Nephron (organoid): Measurements from ENCODE around the gene ZNF775.

ENCODE experiments used
- H3K27ac Mint-ChIP-seq, 3 experiments: 2 replicates each; pipeline ENCODE4 v1.8.0; 2020; ENCODE audit warnings: mixed read lengths in 3 of 3, mild to moderate bottlenecking in 2 of 3, moderate library complexity in 1 of 3
- H3K27me3 Mint-ChIP-seq: 2 replicates; pipeline ENCODE4 v1.8.0; 2021; ENCODE audit warnings: low read depth, mild to moderate bottlenecking, moderate library complexity, mixed read lengths
- H3K36me3 Mint-ChIP-seq: 2 replicates; pipeline ENCODE4 v1.8.0; 2020; ENCODE audit warnings: low read depth, mixed read lengths
- H3K4me1 Mint-ChIP-seq: 2 replicates; pipeline ENCODE4 v1.8.0; 2020; ENCODE audit warnings: mixed read lengths
- H3K4me3 Mint-ChIP-seq, 3 experiments: 2 replicates each; pipeline ENCODE4 v1.8.0; 2020; ENCODE audit warnings: mild to moderate bottlenecking in 3 of 3, mixed read lengths in 3 of 3, moderate library complexity in 2 of 3
- H3K9me3 Mint-ChIP-seq: 2 replicates; pipeline ENCODE4 v1.8.0; 2020; ENCODE audit warnings: mixed read lengths
- TF ChIP-seq, protein P1 (sequence below), 3 experiments: fragments of 200-600 bp; sonication (generic); IDR thresholded peaks; one replicate each; pipeline ENCODE4 v1.5.0; 2021; ENCODE audit warnings: antibody characterized with exemption in 3 of 3; ENCODE audit not compliant: unreplicated experiment in 3 of 3

The ZNF775 gene

DNA sequence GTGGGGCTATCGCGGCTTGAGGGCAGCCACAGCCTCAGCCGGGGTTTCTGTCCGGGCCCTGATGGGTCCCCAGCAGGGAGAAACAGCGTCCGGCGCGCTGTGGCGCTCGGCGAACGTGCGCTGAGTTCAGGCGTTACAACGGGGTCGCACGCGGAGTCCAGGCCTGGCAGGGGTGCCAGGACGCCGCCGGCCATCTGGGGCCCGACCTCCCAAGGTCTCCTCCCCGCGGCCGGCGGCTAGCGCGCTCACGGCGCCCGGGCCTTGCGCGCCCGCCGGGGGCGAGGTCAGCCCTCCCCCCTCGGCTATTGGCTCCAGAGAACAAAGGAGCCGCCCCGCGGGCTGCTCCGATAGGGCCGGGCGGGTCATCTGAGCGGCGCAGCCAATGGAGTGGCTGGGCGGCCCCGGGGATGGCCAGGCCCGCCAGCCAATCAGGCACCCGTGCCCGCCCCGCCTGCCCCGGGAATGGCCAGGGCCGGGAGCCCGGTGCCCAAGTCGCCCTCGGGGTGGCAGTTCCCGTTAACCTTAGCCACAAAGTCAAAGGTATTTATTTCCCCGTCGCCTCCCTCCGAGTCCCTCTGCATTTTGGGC, at the start of gene ZNF775:
Gene ZNF775 (plus strand): TSS at position 478 of the 588 bp plus-strand sequence. CDS start 9,141 bp downstream, outside the sequence.
- peak within 1 kb of the TSS; percentile 80 to 98 (median 95) for H3K27ac Mint-ChIP-seq
- H3K27me3 Mint-ChIP-seq: no peaks in the 10 kb centered on the region
- H3K4me1 Mint-ChIP-seq: peaks cover 72% of the 10 kb centered on the region
- no peaks in the 10 kb centered on the region for H3K9me3 Mint-ChIP-seq
- peak within 1 kb of the TSS; percentile 95 to 96 (median 95) for H3K4me3 Mint-ChIP-seq
- TF ChIP-seq, protein P1, sequence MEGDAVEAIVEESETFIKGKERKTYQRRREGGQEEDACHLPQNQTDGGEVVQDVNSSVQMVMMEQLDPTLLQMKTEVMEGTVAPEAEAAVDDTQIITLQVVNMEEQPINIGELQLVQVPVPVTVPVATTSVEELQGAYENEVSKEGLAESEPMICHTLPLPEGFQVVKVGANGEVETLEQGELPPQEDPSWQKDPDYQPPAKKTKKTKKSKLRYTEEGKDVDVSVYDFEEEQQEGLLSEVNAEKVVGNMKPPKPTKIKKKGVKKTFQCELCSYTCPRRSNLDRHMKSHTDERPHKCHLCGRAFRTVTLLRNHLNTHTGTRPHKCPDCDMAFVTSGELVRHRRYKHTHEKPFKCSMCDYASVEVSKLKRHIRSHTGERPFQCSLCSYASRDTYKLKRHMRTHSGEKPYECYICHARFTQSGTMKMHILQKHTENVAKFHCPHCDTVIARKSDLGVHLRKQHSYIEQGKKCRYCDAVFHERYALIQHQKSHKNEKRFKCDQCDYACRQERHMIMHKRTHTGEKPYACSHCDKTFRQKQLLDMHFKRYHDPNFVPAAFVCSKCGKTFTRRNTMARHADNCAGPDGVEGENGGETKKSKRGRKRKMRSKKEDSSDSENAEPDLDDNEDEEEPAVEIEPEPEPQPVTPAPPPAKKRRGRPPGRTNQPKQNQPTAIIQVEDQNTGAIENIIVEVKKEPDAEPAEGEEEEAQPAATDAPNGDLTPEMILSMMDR (IDR thresholded peaks at IDR 0.05; ENCODE audit: unreplicated experiment in 3 of 3): no peak
- H3K36me3 Mint-ChIP-seq: peaks cover 14% of the 10 kb centered on the region

DNA sequence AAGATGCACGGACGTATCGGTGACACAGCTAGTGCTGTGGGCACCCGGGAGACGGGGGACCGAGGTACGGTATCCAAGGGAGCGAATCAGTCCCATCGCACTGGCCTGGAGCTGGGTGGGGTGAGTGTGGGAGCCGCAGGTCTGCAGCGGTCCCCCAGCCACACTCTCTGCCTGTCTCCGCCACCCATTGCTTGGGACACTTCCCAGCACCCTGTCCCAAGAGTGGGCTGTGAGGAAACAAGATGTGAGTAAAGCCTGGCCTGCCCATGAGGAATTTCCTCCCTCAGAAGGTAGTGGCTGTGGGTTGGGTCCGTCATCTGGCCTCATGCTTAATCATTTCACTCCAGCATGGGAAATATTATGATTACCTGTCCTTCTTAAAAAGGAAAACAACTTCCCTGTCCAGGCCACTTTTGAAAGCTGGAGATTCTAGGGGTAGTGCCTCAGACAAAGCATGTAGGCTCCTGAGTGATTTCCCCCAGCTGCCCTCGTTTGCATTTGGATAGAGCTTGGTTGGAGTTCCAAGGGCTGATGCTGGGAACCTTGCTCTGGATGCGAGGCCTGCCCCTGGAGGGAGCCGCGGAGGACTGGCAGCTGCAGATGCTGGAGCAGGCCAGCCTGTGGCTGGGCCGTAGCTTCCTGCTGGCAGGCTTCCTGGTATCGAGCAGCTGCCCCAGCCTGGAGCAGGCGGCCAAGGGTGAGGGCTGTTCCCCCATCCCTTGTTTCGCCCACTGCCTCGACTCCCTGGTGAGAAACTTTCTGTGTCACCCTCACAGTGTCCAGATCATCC, 49.6 kb upstream of the ZNF775 start:
- Mint-ChIP-seq H3K27me3 (peaks cover 18% of the 10 kb centered on the region), H3K9me3 (no peaks in the 10 kb centered on the region), H3K36me3 (no peaks in the 10 kb centered on the region), H3K4me3 (no peak overlapping the region), H3K4me1 (peaks cover 12% of the 10 kb centered on the region), H3K27ac (peak overlapping the region in 1 of 3 experiments; percentile 34)
- TF ChIP-seq, protein P1 (IDR thresholded peaks at IDR 0.05; ENCODE audit: unreplicated experiment in 3 of 3): no peak

DNA sequence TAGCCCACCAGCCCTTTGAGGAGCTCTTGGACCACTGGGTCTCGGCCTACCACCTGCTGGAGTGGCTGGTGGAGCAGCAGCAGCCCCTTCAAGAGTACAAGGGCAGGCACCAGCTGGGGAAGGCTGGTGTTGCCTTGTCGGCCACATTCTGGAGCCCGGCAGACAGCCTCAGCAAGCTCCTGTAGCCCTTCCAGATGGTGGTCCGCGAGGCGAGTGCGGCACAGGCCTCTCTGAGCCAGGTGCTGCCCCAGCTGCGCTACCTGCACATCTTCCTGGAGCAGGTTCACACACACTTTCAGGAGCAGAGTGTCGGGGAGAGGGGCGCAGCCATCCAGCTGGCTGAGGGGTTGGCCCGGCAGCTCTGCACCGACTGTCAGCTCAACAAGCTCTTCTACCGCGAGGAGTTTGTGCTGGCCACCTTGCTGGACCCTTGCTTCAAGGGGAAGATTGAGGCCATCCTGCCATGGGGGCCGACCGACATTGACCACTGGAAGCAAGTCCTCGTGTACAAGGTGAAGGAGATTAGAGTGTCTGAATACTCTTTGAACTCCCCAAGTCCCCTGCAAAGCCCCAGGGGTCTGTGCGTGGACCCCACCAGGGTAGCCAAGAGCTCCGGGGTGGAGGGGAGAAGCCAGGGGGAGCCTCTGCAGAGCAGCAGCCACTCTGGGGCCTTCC, 48.8 kb upstream of the ZNF775 start:
- no peak overlapping the region for H3K27ac Mint-ChIP-seq
- H3K9me3 Mint-ChIP-seq: no peaks in the 10 kb centered on the region
- H3K4me3 Mint-ChIP-seq: no peak overlapping the region
- H3K4me1 Mint-ChIP-seq: peaks cover 11% of the 10 kb centered on the region
- H3K27me3 Mint-ChIP-seq: peaks cover 17% of the 10 kb centered on the region
- TF ChIP-seq, protein P1 (IDR thresholded peaks at IDR 0.05; ENCODE audit: unreplicated experiment in 3 of 3): no peak
- no peaks in the 10 kb centered on the region for H3K36me3 Mint-ChIP-seq

DNA sequence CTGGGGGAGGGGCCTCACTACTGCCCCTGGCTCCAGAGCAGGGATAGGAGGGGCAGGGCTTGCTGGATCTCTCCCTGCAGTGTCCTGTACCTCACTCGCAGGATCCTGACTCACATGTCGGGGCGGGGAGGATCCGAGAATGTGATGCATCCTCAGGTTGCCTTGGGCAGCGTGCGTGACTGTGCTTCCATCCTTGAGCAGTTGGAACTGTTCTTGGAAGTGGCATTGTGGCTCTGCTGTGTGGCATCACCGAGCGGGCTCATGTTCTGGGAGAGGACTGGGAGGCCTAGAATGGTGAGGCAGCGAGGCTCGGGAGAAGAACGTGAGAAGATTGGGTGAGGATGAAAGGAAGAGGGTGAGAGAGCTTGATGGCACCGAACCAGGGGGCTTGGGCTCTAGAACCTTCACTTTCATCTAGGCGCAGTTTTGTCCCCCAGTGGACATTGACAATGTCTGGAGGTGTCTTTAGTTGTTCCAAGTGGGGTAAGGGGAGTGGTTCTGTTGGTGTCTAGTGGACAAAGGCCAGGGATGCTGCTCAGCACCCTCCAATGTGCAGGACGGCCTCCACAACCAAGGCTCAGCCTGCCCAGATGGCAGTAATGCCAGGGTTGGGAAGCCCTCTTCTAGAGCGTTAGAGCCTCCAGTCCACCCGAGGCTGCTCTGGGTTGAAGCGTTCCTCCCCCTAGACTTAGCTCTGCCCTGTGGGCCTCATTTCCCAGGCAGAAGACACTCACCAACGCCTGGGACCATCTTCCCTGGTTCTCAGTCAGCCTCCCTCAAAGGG, 46.1 kb upstream of the ZNF775 start:
- H3K9me3 Mint-ChIP-seq: no peaks in the 10 kb centered on the region
- H3K4me1 Mint-ChIP-seq: peaks cover 29% of the 10 kb centered on the region
- H3K4me3 Mint-ChIP-seq: no peak overlapping the region
- no peaks in the 10 kb centered on the region for H3K36me3 Mint-ChIP-seq
- TF ChIP-seq, protein P1 (IDR thresholded peaks at IDR 0.05; ENCODE audit: unreplicated experiment in 3 of 3): no peak
- H3K27ac Mint-ChIP-seq: no peak overlapping the region
- peaks cover 11% of the 10 kb centered on the region for H3K27me3 Mint-ChIP-seq

DNA sequence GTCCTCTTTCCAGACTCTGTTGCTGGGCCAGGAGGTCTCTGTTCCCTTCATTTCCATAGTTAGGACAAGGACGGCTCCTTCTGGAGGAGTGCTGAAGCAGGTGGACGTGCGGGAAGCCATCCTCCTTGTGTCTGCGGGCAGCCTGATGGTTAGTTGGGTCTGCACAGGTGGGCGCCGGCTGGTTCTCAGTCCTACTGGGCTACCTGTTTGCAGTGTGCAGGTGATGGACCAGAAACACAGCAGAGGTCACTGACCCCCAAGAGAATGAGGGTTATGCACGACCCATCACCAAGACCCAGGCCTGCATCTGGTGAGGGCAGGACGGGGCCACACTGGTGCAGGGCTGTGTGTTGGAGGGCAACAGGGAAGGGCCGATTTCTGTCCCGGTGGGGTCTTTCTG, 45.5 kb upstream of the ZNF775 start:
- TF ChIP-seq, protein P1 (IDR thresholded peaks at IDR 0.05; ENCODE audit: unreplicated experiment in 3 of 3): no peak
- no peaks in the 10 kb centered on the region for H3K9me3 Mint-ChIP-seq
- H3K27ac Mint-ChIP-seq: no peak overlapping the region
- peaks cover 31% of the 10 kb centered on the region for H3K4me1 Mint-ChIP-seq
- H3K27me3 Mint-ChIP-seq: peaks cover 9% of the 10 kb centered on the region
- H3K4me3 Mint-ChIP-seq: no peak overlapping the region
- H3K36me3 Mint-ChIP-seq: no peaks in the 10 kb centered on the region
